Measurements from ENCODE around the gene FHDC1.

Gene FHDC1

DNA sequence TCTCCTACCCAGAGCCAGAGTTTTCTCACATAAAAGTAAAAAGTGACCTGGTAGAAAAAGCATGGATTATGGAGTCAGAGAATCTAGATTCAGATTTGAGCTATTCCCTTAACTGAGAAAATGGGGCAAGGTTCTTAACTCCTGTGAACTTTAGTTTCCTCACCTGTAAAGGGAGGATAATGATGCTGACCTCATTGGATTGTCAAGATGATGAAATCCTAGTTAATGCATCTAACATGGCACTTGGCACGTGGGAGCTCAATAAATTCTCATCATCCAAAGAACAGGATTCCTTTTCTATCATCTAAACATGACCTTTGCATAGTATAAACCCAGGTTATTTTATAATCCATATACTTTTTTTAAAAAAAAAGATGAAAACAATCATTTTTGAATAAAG is 18.6 kb downstream of the FHDC1 start:
- no peak for DNase-seq (ENCODE audit: extremely low spot score)
- ChIA-PET CTCF (interaction anchor here (1.5 to 1.6 kb wide), 4 partner anchors 8 to 131 kb away, joined by 3 to 5 read pairs (median 5); no protein-coding TSS in a partner anchor), POLR2A (no interaction called here)
- TF ChIP-seq, protein P1, sequence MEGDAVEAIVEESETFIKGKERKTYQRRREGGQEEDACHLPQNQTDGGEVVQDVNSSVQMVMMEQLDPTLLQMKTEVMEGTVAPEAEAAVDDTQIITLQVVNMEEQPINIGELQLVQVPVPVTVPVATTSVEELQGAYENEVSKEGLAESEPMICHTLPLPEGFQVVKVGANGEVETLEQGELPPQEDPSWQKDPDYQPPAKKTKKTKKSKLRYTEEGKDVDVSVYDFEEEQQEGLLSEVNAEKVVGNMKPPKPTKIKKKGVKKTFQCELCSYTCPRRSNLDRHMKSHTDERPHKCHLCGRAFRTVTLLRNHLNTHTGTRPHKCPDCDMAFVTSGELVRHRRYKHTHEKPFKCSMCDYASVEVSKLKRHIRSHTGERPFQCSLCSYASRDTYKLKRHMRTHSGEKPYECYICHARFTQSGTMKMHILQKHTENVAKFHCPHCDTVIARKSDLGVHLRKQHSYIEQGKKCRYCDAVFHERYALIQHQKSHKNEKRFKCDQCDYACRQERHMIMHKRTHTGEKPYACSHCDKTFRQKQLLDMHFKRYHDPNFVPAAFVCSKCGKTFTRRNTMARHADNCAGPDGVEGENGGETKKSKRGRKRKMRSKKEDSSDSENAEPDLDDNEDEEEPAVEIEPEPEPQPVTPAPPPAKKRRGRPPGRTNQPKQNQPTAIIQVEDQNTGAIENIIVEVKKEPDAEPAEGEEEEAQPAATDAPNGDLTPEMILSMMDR (IDR thresholded peaks at IDR 0.05; ENCODE audit: control extremely low read depth, extremely low read depth, low read depth, missing control alignments), result no peak

DNA sequence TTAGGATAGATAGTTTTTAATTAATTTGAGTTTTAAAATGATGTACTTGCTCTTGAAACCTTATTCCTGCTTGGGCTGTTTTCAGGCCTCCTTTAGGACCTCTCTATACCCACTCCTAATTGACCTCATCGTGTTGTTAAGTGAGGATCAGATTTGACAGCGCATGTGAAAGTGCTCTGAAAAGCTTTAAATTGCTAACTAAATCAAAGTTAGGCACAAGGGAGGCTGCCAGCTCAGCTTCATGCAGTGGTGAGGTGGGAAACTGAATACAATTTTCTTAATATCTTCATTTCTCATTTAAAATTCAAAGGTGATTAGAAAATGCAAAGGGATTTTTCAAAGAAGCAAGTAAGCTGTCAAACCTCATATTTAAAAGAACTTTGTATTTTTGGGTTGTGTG is 20.0 kb downstream of the FHDC1 start:
- ChIA-PET CTCF (interaction anchor here (0.9 kb wide), 1 partner anchor 16 kb away, joined by 3 read pairs; no protein-coding TSS in a partner anchor), POLR2A (no interaction called here)
- DNase-seq (ENCODE audit: extremely low spot score), result no peak
- TF ChIP-seq, protein P1 (IDR thresholded peaks at IDR 0.05; ENCODE audit: control extremely low read depth, extremely low read depth, low read depth, missing control alignments), result no peak

DNA sequence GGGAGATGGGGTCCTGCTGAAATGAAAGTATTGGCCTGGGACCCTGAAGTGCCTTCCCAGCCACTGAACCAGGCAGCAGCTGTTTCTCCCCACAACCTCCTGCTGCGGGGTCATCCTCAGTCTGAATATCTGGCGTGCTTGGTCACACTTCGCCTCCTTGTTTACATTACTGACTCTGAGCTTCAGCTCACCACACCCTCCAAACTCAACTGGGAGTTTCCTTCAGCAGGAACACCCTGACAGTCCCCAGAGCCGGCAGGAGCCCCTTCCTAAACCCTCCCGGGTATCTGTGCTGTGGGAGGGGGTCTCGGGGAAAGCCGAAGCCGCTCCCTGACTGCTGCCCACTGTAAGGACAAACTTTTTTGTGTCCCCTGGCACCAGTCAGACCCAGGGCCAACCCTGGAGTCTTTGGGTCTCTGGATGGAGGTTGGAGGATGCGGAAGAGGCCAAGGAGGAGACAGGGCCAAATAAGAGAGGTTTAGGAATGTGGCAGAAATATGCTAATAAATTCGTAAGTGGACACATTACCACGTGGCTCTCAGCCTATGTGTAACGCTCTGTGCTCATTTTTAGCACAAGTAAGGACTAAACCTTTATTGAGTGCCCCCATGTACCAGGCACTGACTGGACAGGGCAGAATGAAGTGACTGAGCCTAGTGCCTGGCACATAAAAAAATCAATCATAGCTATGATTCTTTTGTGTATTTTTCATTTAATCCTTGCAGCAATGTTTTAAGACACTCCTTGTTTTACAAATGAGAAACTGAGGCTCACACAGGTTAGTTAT is 20.7 kb downstream of the FHDC1 start:
- POLR2A ChIA-PET, result no interaction called here
- CTCF ChIA-PET, result interaction anchor here (0.9 kb wide), 1 partner anchor 15 kb away, joined by 3 read pairs; no protein-coding TSS in a partner anchor
- DNase-seq (ENCODE audit: extremely low spot score), result no peak
- TF ChIP-seq, protein P1 (IDR thresholded peaks at IDR 0.05; ENCODE audit: control extremely low read depth, extremely low read depth, low read depth, missing control alignments), result no peak

DNA sequence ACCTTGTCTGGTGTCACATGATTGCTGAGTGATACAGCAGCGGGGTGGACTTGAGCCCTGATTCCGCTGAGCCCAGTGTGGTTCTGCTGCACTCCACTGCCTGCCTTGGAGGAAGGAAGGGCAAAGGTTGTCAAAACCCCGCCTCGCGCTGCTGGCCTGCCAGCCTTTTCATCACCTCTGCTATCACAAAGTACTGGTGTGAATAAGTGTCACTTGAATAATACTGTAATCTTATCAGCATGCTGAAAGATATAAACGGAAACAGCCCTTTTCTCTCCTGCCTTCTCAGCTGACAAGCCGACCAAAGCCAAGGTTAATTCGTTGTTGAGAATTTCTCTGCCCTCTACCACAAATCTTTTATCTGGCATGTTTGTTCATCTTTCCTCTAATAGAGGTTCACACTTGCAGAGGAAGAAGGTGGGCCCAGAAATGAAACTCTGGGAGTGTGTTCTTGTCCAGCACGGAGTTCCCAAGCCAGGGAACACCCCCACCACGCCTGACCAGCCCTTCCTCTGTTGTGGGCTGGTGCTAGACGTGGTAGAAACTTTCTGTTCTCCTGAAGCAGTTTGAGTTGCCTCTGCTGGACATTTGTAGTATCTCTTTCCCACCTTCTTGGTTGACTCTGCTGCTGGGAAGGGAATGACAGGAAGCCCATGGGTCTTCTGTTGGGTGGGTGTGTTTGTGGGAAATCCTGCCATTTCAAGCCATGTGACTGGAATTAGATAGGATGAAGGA is 21.5 kb downstream of the FHDC1 start:
- no peak for DNase-seq (ENCODE audit: extremely low spot score)
- POLR2A ChIA-PET, result no interaction called here
- CTCF ChIA-PET, result no interaction called here
- TF ChIP-seq, protein P1 (IDR thresholded peaks at IDR 0.05; ENCODE audit: control extremely low read depth, extremely low read depth, low read depth, missing control alignments), result no peak

DNA sequence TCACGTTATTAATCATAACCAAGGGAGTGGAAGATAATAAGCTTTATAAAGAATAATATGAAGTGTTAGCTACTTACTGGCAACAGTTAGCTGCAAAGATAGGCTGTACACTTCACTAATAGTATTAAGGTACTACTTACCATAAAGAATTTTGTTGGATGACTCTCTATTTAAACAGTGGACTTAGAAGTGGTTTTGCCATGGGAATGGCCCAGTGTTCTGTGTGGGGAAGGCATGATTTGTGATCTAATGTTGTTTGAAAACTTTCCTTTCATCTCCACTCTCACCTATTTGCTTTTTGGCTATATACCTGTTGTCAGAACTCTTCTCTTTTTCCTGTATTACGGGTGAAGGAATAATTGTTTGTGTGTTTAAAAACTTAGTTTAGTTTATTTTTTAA is 23.0 kb downstream of the FHDC1 start:
- no peak for DNase-seq (ENCODE audit: extremely low spot score)
- CTCF ChIA-PET, result interaction anchor here (1.2 kb wide), 1 partner anchor 24 kb away, joined by 3 read pairs; no protein-coding TSS in a partner anchor
- TF ChIP-seq, protein P1 (IDR thresholded peaks at IDR 0.05; ENCODE audit: control extremely low read depth, extremely low read depth, low read depth, missing control alignments), result no peak
- POLR2A ChIA-PET, result no interaction called here

DNA sequence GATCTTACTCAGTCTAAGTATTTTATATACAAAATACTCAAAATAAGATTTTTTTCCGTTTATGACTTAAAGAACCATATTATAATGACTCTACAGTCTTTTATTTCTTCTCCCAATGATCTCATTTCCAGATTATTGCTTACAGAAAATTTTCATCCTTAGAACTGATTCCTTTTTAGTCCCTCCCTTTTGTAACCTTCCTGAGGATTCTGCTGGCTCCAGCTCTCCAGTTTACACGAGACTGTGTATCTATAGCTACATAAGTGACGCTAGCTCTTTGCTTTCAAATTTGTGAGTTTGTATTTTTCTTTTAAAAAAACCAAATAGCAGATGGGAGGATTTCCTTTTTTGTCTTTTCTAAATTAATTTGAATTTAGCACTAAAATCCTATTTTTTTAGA is 24.0 kb downstream of the FHDC1 start:
- no peak for DNase-seq (ENCODE audit: extremely low spot score)
- TF ChIP-seq, protein P1 (IDR thresholded peaks at IDR 0.05; ENCODE audit: control extremely low read depth, extremely low read depth, low read depth, missing control alignments), result no peak
- POLR2A ChIA-PET, result no interaction called here
- CTCF ChIA-PET, result interaction anchor here (1.7 kb wide), 1 partner anchor 26 kb away, joined by 4 read pairs; no protein-coding TSS in a partner anchor

All from GM10248 (cell line).